ENCODE data around the gene SLC10A3.

SLC10A3 gene

DNA sequence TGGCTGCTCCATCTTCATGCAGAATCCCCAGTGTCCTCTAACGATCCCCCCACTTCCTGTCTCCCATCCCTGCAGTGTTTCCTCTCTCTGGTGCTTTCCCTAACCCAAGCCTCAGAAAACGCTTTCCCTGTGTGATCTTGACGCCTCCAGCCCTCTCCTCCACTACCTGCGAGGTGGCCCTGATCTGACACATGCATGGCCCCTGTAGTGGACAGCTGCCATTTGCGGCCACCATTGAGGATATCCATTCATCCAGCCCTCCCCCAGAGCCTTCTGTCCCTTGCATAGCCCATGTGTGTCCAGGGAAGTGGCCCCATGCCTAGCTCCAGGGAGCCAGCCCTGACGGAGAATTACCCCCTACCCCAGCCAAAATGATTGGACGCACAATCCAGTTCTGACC lies 7.1 kb downstream of the SLC10A3 start:
- POLR2A ChIA-PET, result interaction anchor here (0.6 to 3.1 kb wide), 3 partner anchors 24 to 85 kb away, joined by 5 to 10 read pairs (median 9); partner anchors contain the start of gene RPL10
- CTCF ChIA-PET, result interaction anchor here (1.5 kb wide), 1 partner anchor 531 kb away, joined by 3 read pairs; no protein-coding TSS in a partner anchor
- H3K4me3 ChIP-seq (ENCODE audit: low read depth, low read length), result no peak overlapping the region
- H3K4me1 ChIP-seq (ENCODE audit: control insufficient read depth, insufficient read depth, low read length), result no peaks in the 10 kb centered on the region
- TF ChIP-seq GLIS1 (tag by site-specific recombination; IDR thresholded peaks at IDR 0.05), result peak; percentile 64
- TF ChIP-seq, protein P1, sequence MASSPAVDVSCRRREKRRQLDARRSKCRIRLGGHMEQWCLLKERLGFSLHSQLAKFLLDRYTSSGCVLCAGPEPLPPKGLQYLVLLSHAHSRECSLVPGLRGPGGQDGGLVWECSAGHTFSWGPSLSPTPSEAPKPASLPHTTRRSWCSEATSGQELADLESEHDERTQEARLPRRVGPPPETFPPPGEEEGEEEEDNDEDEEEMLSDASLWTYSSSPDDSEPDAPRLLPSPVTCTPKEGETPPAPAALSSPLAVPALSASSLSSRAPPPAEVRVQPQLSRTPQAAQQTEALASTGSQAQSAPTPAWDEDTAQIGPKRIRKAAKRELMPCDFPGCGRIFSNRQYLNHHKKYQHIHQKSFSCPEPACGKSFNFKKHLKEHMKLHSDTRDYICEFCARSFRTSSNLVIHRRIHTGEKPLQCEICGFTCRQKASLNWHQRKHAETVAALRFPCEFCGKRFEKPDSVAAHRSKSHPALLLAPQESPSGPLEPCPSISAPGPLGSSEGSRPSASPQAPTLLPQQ (tag by site-specific recombination; IDR thresholded peaks at IDR 0.05), result no peak
- TF ChIP-seq MZF1 (tag by site-specific recombination; IDR thresholded peaks at IDR 0.05; ENCODE audit: borderline replicate concordance), result peak; percentile 81
- 0 out of 2 replicates have a peak, but pooled peaks have one; percentile 39 for TF ChIP-seq PRDM1 (tag by site-specific recombination; IDR thresholded peaks at IDR 0.05)
- TF ChIP-seq GLIS2 (tag by site-specific recombination; IDR thresholded peaks at IDR 0.05), result peak; percentile 43
- H3K9me3 ChIP-seq (ENCODE audit: control insufficient read depth, insufficient read depth, low read depth, low read length), result no peaks in the 10 kb centered on the region
- H3K36me3 ChIP-seq (ENCODE audit: control insufficient read depth in 2 of 2, insufficient read depth in 1 of 2, low read length in 2 of 2), result peaks cover 0 to 32% of the 10 kb centered on the region in 2 experiments; a peak in 1 of 3 replicates
- H3K27ac ChIP-seq (ENCODE audit: extremely low read depth, low read depth, low read length), result no peak overlapping the region

DNA sequence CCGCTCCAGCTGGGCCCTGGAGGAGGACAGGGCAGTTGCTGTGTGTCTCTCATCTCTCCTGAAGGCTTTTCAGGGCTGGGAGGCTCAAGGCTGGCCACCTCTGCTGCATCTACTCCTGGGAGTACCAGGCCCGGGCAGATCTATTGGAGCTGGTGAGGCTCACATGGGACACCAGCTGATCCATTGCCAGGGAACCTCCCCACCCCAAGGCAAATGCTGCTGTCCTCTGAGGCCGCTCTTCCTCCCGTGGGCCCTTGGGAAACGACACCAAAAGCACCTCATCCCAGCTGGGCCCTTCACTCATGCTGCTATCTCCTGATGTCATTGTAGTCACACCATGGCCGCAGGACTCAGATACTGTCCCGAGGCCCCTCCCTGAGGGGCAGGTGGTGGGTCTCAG lies 7.6 kb downstream of the SLC10A3 start:
- Histone ChIP-seq H3K4me1 (ENCODE audit: control insufficient read depth, insufficient read depth, low read length) (no peaks in the 10 kb centered on the region; the same call in 1 of the 2 replicates), H3K4me3 (ENCODE audit: low read depth, low read length) (no peak overlapping the region), H3K27ac (ENCODE audit: extremely low read depth, low read depth, low read length) (no peak overlapping the region), H3K36me3 (ENCODE audit: control insufficient read depth in 2 of 2, insufficient read depth in 1 of 2, low read length in 2 of 2) (peaks cover 0 to 27% of the 10 kb centered on the region in 2 experiments; a peak in 1 of 3 replicates), H3K9me3 (ENCODE audit: control insufficient read depth, insufficient read depth, low read depth, low read length) (no peaks in the 10 kb centered on the region)
- POLR2A ChIA-PET, result interaction anchor here (2.1 kb wide), 1 partner anchor 8 kb away, joined by 8 read pairs; the partner anchor contains the start of gene SLC10A3
- TF ChIP-seq ZNF48 (tag by site-specific recombination; IDR thresholded peaks at IDR 0.05) (no peak), ZNF341 (tag by site-specific recombination; IDR thresholded peaks at IDR 0.05; ENCODE audit: low read depth) (peak; percentile 81)
- TF ChIP-seq, protein P2, sequence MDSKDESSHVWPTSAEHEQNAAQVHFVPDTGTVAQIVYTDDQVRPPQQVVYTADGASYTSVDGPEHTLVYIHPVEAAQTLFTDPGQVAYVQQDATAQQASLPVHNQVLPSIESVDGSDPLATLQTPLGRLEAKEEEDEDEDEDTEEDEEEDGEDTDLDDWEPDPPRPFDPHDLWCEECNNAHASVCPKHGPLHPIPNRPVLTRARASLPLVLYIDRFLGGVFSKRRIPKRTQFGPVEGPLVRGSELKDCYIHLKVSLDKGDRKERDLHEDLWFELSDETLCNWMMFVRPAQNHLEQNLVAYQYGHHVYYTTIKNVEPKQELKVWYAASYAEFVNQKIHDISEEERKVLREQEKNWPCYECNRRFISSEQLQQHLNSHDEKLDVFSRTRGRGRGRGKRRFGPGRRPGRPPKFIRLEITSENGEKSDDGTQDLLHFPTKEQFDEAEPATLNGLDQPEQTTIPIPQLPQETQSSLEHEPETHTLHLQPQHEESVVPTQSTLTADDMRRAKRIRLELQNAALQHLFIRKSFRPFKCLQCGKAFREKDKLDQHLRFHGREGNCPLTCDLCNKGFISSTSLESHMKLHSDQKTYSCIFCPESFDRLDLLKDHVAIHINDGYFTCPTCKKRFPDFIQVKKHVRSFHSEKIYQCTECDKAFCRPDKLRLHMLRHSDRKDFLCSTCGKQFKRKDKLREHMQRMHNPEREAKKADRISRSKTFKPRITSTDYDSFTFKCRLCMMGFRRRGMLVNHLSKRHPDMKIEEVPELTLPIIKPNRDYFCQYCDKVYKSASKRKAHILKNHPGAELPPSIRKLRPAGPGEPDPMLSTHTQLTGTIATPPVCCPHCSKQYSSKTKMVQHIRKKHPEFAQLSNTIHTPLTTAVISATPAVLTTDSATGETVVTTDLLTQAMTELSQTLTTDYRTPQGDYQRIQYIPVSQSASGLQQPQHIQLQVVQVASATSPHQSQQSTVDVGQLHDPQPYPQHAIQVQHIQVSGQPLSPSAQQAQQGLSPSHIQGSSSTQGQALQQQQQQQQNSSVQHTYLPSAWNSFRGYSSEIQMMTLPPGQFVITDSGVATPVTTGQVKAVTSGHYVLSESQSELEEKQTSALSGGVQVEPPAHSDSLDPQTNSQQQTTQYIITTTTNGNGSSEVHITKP (tag by site-specific recombination; IDR thresholded peaks at IDR 0.05), result peak; percentile 67; the same call in 1 of the 2 replicates
- CTCF ChIA-PET, result interaction anchor here (0.6 to 1.6 kb wide), 3 partner anchors 44 to 1117 kb away, joined by 3 to 8 read pairs (median 4); no protein-coding TSS in a partner anchor

DNA sequence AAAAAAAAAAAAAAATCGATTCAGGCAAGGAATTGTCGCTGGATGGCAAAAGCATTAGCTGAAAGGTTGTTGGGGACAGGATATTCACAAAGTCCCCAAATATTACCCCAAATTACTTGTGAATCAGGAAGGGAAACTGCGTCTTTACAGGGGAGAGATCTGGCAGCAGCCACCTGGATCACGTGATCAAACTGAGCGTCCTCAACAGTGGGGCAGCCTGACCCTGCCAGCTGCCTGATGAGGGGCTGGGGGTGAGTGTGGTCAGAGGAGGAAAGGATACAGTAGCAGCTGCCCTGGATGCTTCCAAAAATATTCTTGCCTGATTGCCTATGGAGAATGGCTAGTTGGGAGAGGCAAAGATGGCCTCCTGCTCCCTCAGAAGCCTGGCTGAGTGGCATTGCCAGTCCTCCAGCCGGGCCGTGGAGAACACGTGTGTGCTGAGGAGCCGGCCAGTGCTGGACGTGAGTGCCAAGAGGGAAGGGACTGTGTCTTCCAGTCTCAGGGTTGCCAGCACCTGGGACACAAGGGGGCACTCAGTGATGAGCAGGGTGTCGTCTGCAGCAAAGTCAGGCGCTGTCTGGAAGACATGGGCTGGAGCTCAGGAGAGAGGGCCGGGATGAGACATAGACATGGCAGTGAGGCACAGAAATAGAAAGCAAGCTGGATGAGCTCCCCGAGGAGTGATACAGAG lies 8.4 kb downstream of the SLC10A3 start:
- no peak for TF ChIP-seq ZNF423 (tag by site-specific recombination; IDR thresholded peaks at IDR 0.05)
- TF ChIP-seq, protein P3, sequence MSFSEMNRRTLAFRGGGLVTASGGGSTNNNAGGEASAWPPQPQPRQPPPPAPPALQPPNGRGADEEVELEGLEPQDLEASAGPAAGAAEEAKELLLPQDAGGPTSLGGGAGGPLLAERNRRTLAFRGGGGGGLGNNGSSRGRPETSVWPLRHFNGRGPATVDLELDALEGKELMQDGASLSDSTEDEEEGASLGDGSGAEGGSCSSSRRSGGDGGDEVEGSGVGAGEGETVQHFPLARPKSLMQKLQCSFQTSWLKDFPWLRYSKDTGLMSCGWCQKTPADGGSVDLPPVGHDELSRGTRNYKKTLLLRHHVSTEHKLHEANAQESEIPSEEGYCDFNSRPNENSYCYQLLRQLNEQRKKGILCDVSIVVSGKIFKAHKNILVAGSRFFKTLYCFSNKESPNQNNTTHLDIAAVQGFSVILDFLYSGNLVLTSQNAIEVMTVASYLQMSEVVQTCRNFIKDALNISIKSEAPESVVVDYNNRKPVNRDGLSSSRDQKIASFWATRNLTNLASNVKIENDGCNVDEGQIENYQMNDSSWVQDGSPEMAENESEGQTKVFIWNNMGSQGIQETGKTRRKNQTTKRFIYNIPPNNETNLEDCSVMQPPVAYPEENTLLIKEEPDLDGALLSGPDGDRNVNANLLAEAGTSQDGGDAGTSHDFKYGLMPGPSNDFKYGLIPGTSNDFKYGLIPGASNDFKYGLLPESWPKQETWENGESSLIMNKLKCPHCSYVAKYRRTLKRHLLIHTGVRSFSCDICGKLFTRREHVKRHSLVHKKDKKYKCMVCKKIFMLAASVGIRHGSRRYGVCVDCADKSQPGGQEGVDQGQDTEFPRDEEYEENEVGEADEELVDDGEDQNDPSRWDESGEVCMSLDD (tag by site-specific recombination; IDR thresholded peaks at IDR 0.05), result no peak
- TF ChIP-seq, protein P4, sequence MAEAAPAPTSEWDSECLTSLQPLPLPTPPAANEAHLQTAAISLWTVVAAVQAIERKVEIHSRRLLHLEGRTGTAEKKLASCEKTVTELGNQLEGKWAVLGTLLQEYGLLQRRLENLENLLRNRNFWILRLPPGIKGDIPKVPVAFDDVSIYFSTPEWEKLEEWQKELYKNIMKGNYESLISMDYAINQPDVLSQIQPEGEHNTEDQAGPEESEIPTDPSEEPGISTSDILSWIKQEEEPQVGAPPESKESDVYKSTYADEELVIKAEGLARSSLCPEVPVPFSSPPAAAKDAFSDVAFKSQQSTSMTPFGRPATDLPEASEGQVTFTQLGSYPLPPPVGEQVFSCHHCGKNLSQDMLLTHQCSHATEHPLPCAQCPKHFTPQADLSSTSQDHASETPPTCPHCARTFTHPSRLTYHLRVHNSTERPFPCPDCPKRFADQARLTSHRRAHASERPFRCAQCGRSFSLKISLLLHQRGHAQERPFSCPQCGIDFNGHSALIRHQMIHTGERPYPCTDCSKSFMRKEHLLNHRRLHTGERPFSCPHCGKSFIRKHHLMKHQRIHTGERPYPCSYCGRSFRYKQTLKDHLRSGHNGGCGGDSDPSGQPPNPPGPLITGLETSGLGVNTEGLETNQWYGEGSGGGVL (tag by site-specific recombination; IDR thresholded peaks at IDR 0.05), result no peak
- Histone ChIP-seq H3K4me1 (ENCODE audit: control insufficient read depth, insufficient read depth, low read length) (no peaks in the 10 kb centered on the region; the same call in 1 of the 2 replicates), H3K27ac (ENCODE audit: extremely low read depth, low read depth, low read length) (no peak overlapping the region), H3K9me3 (ENCODE audit: control insufficient read depth, insufficient read depth, low read depth, low read length) (no peaks in the 10 kb centered on the region), H3K4me3 (ENCODE audit: low read depth, low read length) (no peak overlapping the region), H3K36me3 (ENCODE audit: control insufficient read depth in 2 of 2, insufficient read depth in 1 of 2, low read length in 2 of 2) (peaks cover 0 to 23% of the 10 kb centered on the region in 2 experiments; a peak in 1 of 3 replicates)
- ChIA-PET CTCF (interaction anchor here (0.6 to 1.6 kb wide), 2 partner anchors 45 to 585 kb away, joined by 4 to 8 read pairs; no protein-coding TSS in a partner anchor), POLR2A (interaction anchor here (1.1 to 2.1 kb wide), 2 partner anchors 8 to 99 kb away, joined by 3 to 8 read pairs; partner anchors contain the start of gene SLC10A3)

All from HEK293 (cell line).